Measurements from ENCODE around the gene ATP8B3.

ATP8B3 gene

DNA sequence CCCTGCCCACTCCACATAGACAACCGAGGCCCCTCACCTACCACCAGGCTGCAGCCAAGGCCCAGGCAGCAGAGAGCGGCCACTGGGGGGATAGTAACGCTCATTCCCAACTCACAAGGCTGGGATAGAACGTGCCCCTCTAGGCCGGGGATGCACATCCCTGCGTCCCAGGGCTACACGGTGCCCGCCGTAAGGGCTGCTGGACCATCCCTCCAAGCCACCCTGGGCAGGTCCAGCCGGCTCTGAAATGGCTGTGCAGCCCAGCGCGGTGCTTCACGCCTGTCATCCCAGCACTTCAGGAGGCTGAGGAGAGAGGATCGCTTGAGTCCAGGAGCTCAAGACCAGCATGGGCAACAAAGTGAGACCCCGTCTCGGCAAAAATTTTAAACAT lies 33.0 kb upstream of the ATP8B3 start:
- H3K27ac ChIP-seq = no peak overlapping the region

DNA sequence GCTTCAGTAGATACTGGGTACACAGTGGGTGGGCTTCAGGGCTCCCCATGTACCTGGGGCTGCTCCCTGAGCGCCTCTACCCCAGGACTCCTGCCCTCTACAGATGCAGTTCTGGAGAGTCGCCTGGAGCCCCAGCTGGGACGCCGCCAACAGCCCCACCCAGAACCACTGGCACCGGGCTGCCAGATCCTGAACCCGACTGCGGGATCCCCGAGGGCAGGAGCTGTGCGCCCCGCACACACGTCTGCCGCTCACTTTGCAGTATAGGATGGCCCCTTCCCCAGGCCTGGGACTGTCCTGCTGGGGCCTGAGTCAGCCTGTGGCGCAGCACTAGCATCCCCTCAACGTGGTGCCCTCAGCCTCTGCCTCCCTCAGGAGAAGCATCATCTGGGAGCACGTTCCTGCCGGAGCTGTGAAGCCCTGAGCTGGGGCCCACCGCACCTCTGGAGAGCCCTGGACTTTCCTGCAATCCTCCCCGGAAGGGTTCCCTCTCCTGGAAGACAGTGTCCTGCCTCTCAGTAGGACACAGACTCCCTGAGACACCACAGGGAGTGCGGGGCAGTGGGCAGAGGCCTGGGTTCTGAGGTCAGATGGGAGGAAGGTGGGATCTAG lies 32.5 kb upstream of the ATP8B3 start:
- H3K27ac ChIP-seq = no peak overlapping the region
- TF ChIP-seq, protein P1, sequence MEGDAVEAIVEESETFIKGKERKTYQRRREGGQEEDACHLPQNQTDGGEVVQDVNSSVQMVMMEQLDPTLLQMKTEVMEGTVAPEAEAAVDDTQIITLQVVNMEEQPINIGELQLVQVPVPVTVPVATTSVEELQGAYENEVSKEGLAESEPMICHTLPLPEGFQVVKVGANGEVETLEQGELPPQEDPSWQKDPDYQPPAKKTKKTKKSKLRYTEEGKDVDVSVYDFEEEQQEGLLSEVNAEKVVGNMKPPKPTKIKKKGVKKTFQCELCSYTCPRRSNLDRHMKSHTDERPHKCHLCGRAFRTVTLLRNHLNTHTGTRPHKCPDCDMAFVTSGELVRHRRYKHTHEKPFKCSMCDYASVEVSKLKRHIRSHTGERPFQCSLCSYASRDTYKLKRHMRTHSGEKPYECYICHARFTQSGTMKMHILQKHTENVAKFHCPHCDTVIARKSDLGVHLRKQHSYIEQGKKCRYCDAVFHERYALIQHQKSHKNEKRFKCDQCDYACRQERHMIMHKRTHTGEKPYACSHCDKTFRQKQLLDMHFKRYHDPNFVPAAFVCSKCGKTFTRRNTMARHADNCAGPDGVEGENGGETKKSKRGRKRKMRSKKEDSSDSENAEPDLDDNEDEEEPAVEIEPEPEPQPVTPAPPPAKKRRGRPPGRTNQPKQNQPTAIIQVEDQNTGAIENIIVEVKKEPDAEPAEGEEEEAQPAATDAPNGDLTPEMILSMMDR (conservative IDR thresholded peaks at IDR 0.05) = no peak

More for the DNA sequence above, 33.0 kb upstream of the ATP8B3 start:
- TF ChIP-seq, protein P1 (conservative IDR thresholded peaks at IDR 0.05) = no peak

DNA sequence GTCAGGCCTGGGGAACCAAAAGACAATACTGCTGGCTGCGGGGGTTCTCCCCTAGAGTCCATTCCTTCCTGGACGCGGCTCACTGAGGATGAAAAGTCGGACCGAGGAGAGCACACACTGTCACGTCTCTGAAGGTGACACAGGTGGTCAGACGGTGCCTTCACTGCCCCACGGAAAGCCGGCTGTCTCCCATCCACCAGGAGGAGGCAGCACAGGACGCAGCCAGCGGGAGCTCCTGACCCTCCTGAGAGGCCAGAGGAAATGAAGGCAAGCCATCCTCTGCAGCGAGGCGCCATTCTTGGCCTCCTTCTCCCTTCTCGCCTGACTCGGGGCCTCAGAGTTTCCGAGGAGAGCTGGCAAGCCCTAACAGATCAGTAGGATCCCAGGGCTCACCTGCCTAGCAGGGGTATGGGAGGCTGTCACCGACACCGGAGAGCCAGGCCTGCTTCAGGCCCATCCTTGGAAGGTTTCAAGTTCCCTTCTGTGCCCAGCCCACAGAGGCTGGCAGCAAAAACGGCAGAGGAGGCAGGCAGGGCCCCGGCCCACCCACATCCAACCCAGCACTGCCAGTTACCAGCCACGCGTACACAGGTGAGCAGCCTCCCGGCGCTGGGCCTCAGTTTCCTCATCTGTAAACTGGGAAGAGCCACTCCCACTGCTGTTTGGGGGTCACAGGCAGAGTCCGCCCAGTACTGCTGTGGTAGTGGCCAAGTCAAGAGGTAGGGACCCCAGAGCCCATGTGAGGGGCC lies 31.7 kb upstream of the ATP8B3 start:
- TF ChIP-seq, protein P1 (conservative IDR thresholded peaks at IDR 0.05) = no peak
- H3K27ac ChIP-seq = no peak overlapping the region

DNA sequence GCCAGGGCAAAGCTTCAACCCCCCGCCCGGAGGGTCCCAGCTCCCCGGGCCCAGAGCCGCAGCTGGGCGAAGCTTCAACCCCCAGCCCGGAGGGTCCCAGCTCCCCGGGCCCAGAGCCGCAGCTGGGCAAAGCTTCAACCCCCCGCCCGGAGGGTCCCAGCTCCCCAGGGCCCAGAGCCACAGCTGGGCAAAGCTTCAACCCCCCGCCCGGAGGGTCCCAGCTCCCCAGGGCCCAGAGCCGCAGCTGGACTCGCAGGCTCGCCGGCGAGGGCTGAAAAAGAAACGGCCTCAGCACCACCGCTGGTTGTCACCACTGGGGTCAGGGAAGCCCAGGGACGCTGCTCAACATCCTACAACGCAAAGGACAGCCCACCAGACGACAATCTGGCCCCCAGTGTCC lies 31.0 kb upstream of the ATP8B3 start:
- TF ChIP-seq, protein P1 (conservative IDR thresholded peaks at IDR 0.05) = no peak
- H3K27ac ChIP-seq = no peak overlapping the region

DNA sequence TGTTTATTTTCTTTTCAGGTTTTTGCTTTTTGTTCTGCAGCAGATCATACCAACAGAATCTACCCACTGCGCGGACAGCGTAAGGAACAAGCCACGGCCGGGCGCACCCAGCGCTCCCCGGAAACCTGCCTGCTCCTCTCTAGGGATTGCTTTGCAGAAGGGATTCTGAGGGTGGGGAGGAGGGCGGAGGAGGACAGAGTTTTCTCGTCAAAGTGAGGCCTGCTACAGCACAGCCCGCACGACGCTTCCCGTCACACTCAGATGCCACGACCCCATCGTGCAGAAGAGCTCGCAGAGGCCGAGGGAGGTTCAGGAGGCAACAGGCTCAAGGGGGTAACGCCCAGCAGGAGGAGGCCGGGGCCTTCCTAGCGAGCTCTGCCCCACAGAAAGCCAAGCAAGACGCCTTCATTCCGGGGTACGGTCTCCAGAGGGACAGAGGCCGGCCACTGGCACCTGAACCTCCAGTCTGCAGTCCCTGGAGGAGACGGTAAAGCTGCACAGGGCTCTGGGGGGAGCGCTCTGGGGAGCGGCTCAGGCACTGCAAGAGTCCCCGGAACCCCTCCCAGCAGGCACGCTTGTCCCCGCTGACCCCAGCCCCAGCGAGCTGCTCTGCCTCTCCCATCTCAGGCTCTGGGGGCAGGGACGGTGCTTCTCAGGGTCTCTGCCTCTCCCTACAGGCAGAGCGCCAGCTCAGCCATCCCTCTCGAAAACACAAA lies 29.3 kb upstream of the ATP8B3 start:
- no peak overlapping the region; the same call in 1 of the 2 replicates for H3K27ac ChIP-seq
- TF ChIP-seq, protein P1 (conservative IDR thresholded peaks at IDR 0.05) = no peak

DNA sequence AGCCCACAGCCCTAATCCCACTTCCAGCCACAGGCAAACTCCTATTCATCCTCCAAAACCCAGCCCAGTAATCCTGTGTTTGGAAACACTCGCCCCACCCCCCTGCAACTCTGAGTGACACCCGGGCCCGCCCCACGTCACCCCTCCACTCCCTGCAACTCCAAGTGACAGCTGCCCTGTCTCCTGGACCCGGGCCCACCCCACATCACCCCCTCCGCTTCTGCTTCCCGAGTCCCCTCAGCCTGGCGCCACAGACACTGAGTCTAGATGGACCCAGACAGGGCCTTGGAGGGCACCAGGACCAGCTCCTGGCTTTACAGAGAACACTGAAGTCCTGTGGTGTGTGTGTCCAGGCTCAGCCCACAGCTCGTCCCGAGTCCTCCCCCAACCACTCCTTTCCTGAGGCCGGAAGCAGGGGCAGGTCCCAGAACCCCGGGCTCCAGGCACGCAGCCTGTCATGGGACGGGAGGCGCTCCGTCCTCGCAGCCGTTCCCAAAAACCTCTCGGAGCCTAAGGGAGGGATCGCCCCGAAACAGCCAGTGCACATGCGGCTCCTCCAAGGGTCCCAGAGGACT lies 28.6 kb upstream of the ATP8B3 start:
- no peak overlapping the region for H3K27ac ChIP-seq

More for the DNA sequence above, 28.6 kb upstream of the ATP8B3 start:
- TF ChIP-seq, protein P1 (conservative IDR thresholded peaks at IDR 0.05) = no peak

Measured in VCaP (cell line).